DOHH2 (cell line): Measurements from ENCODE around the gene KRTDAP.

Experiments
- H3F3A ChIP-seq: fragments of 200-600 bp; sonication (generic), shearing (Covaris generic); 2 replicates; pipeline ENCODE4 v1.6.0; 2016; ENCODE audit warnings: antibody characterized with exemption, mild to moderate bottlenecking; ENCODE audit not compliant: control insufficient read depth, insufficient read depth
- H3K27ac ChIP-seq: fragments of 200-600 bp; sonication (generic); 2 replicates; pipeline ENCODE4 v1.5.1; 2014; ENCODE audit warnings: low read depth, mild to moderate bottlenecking, low read length, moderate library complexity
- H3K27me3 ChIP-seq: fragments of 200-600 bp; sonication (generic); 2 replicates; pipeline ENCODE4 v1.6.1; 2014; ENCODE audit warnings: mild to moderate bottlenecking, low read length, mixed read lengths; ENCODE audit not compliant: control insufficient read depth
- H3K36me3 ChIP-seq: fragments of 200-600 bp; sonication (generic); 2 replicates; pipeline ENCODE4 v1.6.1; 2014; ENCODE audit warnings: mild to moderate bottlenecking, low read length, moderate library complexity, mixed read lengths; ENCODE audit not compliant: control insufficient read depth
- H3K4me1 ChIP-seq: fragments of 200-600 bp; sonication (generic); 2 replicates; pipeline ENCODE4 v1.6.1; 2014; ENCODE audit warnings: mild to moderate bottlenecking, low read length, mixed read lengths; ENCODE audit not compliant: control insufficient read depth
- H3K4me2 ChIP-seq: fragments of 200-600 bp; sonication (generic); 2 replicates; pipeline ENCODE4 v1.6.0; 2014; ENCODE audit warnings: mild to moderate bottlenecking, low read length, moderate library complexity
- H3K4me3 ChIP-seq: fragments of 200-600 bp; sonication (generic); 2 replicates; pipeline ENCODE4 v1.5.1; 2014; ENCODE audit warnings: mild to moderate bottlenecking, low read length, mixed read lengths
- H3K79me2 ChIP-seq: fragments of 200-600 bp; sonication (generic); 2 replicates; pipeline ENCODE4 v1.6.1; 2014; ENCODE audit warnings: mild to moderate bottlenecking, low read length, mixed read lengths; ENCODE audit not compliant: control insufficient read depth
- H3K9me2 ChIP-seq: fragments of 200-600 bp; sonication (generic); replicated peaks from 2 replicates; pipeline ENCODE4 v1.6.1; 2014; ENCODE audit warnings: mild to moderate bottlenecking, low read length, mixed read lengths; ENCODE audit not compliant: control insufficient read depth
- H3K9me3 ChIP-seq: fragments of 200-600 bp; sonication (generic); 2 replicates; pipeline ENCODE4 v1.6.1; 2014; ENCODE audit warnings: antibody characterized with exemption, low read length, mixed read lengths; ENCODE audit not compliant: control insufficient read depth, insufficient read depth
- H4K20me1 ChIP-seq: fragments of 200-600 bp; sonication (generic); 2 replicates; pipeline ENCODE4 v1.6.0; 2014; ENCODE audit warnings: low read depth, mild to moderate bottlenecking, antibody characterized with exemption, low read length, moderate library complexity; ENCODE audit not compliant: control insufficient read depth, insufficient read depth
- CTCF ChIP-seq: fragments of 200-600 bp; sonication (generic); IDR thresholded peaks from one replicate; pipeline ENCODE4 v1.5.1; 2014; ENCODE audit warnings: antibody characterized with exemption, mild to moderate bottlenecking, low read depth, low read length; ENCODE audit not compliant: poor library complexity, severe bottlenecking
- EZH2phosphoT487 ChIP-seq: fragments of 200-600 bp; sonication (generic); IDR thresholded peaks from 2 replicates; pipeline ENCODE4 v1.6.1; 2017; ENCODE audit warnings: borderline replicate concordance, mild to moderate bottlenecking, antibody characterized with exemption, low read length, moderate library complexity, mixed read lengths

KRTDAP gene, protein sequence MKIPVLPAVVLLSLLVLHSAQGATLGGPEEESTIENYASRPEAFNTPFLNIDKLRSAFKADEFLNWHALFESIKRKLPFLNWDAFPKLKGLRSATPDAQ

DNA sequence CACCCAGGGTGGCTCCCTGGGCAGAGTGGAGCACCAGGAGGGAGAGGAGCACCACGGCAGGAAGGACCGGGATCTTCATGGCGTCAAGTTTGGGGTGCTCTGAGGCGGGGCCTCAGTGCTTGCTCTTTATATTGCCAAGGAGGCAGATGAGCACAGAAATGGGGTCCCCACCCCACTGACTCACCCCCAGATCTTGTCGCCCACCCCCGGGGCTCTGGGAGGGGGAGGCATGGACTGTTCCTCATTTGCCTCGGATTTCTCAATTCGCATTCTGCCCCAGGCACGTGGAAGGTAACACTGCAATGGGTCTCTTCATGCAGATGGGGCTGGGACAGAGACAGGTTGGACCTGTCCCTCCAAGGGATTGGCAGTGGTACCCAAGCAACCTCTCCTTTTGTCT lies at the start of gene KRTDAP:
KRTDAP (minus strand) TSS at position 101 of the 400 bp plus-strand sequence; CDS start at position 79, 22 bp downstream.
- no peaks in the 10 kb centered on the region for H3F3A ChIP-seq
- no peak within 1 kb of the TSS for H3K27ac ChIP-seq
- peaks cover 13% of the 10 kb centered on the region for H3K4me1 ChIP-seq
- no peaks in the 10 kb centered on the region for H4K20me1 ChIP-seq
- H3K9me3 ChIP-seq: no peaks in the 10 kb centered on the region
- H3K4me2 ChIP-seq: no peak within 1 kb of the TSS
- H3K4me3 ChIP-seq: no peak within 1 kb of the TSS
- H3K9me2 ChIP-seq: no peaks in the 10 kb centered on the region
- peaks cover 37% of the 10 kb centered on the region for H3K27me3 ChIP-seq
- no peaks in the 10 kb centered on the region for H3K79me2 ChIP-seq
- no peaks in the 10 kb centered on the region for H3K36me3 ChIP-seq
- TF ChIP-seq CTCF: no peak
- TF ChIP-seq EZH2phosphoT487: no peak

GRCh38 chr19:35539850-35540249 lies 49.6 kb upstream of the KRTDAP start:
- H3K27me3 ChIP-seq: no peaks in the 10 kb centered on the region
- H3K27ac ChIP-seq: no peak overlapping the region
- no peaks in the 10 kb centered on the region for H3K9me2 ChIP-seq
- H3K9me3 ChIP-seq: no peaks in the 10 kb centered on the region
- H3K4me1 ChIP-seq: peaks cover 25% of the 10 kb centered on the region
- no peak for TF ChIP-seq CTCF
- no peak for TF ChIP-seq EZH2phosphoT487
- peaks cover 29% of the 10 kb centered on the region for H3K36me3 ChIP-seq
- no peaks in the 10 kb centered on the region for H3F3A ChIP-seq
- no peak overlapping the region for H3K4me2 ChIP-seq
- no peak overlapping the region for H3K4me3 ChIP-seq
- peaks cover 16% of the 10 kb centered on the region for H3K79me2 ChIP-seq
- H4K20me1 ChIP-seq: no peaks in the 10 kb centered on the region

- H3F3A ChIP-seq: no peaks in the 10 kb centered on the region
- H3K4me2 ChIP-seq: no peak overlapping the region
- no peaks in the 10 kb centered on the region for H4K20me1 ChIP-seq
- peaks cover 25% of the 10 kb centered on the region for H3K36me3 ChIP-seq
- no peaks in the 10 kb centered on the region for H3K9me3 ChIP-seq
- H3K9me2 ChIP-seq: no peaks in the 10 kb centered on the region
- peaks cover 10% of the 10 kb centered on the region for H3K79me2 ChIP-seq
- H3K4me3 ChIP-seq: no peak overlapping the region
- no peak for TF ChIP-seq CTCF
- no peak overlapping the region for H3K27ac ChIP-seq
- peaks cover 21% of the 10 kb centered on the region for H3K4me1 ChIP-seq
- H3K27me3 ChIP-seq: no peaks in the 10 kb centered on the region
Measured at GRCh38 chr19:35539314-35539713, 49.0 kb upstream of the KRTDAP start.
